Fibroblast of upper back skin (primary cell): Measurements from ENCODE around the gene MS4A6E.
A peak's percentile ranks its signal among the peaks of the same experiment; 100 is the strongest.
"Not testable (repeated sequence)": the region's sequence is repeated elsewhere in the genome, so short reads cannot be mapped to it uniquely, and the experiment has no call there.

Source experiments
- DNase-seq: peaks from one replicate; pipeline ENCODE4 v3.0.0-alpha.2; 2013

The MS4A6E gene

GRCh38 chr11:60338053-60338452 is 11.0 kb downstream of the MS4A6E start:
- DNase-seq, result no peak

GRCh38 chr11:60339356-60339755 is 12.3 kb downstream of the MS4A6E start:
- DNase-seq, result no peak

GRCh38 chr11:60343094-60343704 is 16.1 kb downstream of the MS4A6E start:
- DNase-seq, result no peak

GRCh38 chr11:60344146-60344545 is 17.1 kb downstream of the MS4A6E start:
- no peak for DNase-seq

- no peak for DNase-seq
These were observed 18.4 kb downstream of the MS4A6E start for GRCh38 chr11:60345489-60345888.

- DNase-seq, result no peak
These were observed 20.2 kb downstream of the MS4A6E start for GRCh38 chr11:60347084-60347797.

- no peak for DNase-seq
These were observed 21.1 kb downstream of the MS4A6E start for GRCh38 chr11:60348116-60348515.

- no peak for DNase-seq
These were observed 22.9 kb downstream of the MS4A6E start for GRCh38 chr11:60349990-60350389.

- no peak for DNase-seq
These were observed 30.7 kb downstream of the MS4A6E start for GRCh38 chr11:60357771-60358170.

- no peak for DNase-seq
These were observed 33.6 kb downstream of the MS4A6E start for GRCh38 chr11:60360621-60361020.

GRCh38 chr11:60362241-60362640 is 35.2 kb downstream of the MS4A6E start:
- no peak for DNase-seq

- peak; percentile 26 for DNase-seq
These were observed 36.8 kb downstream of the MS4A6E start for GRCh38 chr11:60363542-60364470.

GRCh38 chr11:60366262-60366904 is 39.3 kb downstream of the MS4A6E start:
- DNase-seq, result not testable (repeated sequence)

- no peak for DNase-seq
These were observed 40.0 kb downstream of the MS4A6E start for GRCh38 chr11:60367009-60367408.

GRCh38 chr11:60367896-60368295 is 40.8 kb downstream of the MS4A6E start:
- no peak for DNase-seq

- no peak for DNase-seq
These were observed 43.3 kb downstream of the MS4A6E start for GRCh38 chr11:60370252-60370810.

GRCh38 chr11:60370811-60371298 is 43.8 kb downstream of the MS4A6E start:
- DNase-seq, result no peak

GRCh38 chr11:60371386-60371785 is 44.3 kb downstream of the MS4A6E start:
- no peak for DNase-seq

- DNase-seq, result no peak
These were observed 44.8 kb downstream of the MS4A6E start for GRCh38 chr11:60371854-60372253.

- no peak for DNase-seq
These were observed 45.7 kb downstream of the MS4A6E start for GRCh38 chr11:60372767-60373166.

GRCh38 chr11:60375316-60375715 is 48.3 kb downstream of the MS4A6E start:
- DNase-seq, result no peak

GRCh38 chr11:60376601-60377000 is 49.5 kb downstream of the MS4A6E start:
- DNase-seq, result no peak
